Hematopoietic multipotent progenitor cell treated with erythropoietin and hydrocortisone succinate and interleukin-3 and kit ligand, for 15 days (in vitro differentiated cells): ENCODE data around the gene DMC1.

Experiments used
- DNase-seq: peaks from one replicate; pipeline ENCODE4 v3.0.0-alpha.2; 2015; ENCODE audit warnings: low spot score

The DMC1 gene

GRCh38 chr22:38566726-38567504 lies 3.1 kb downstream of the DMC1 start:
- no peak for DNase-seq

GRCh38 chr22:38565441-38565840 lies 4.5 kb downstream of the DMC1 start:
- no peak for DNase-seq

GRCh38 chr22:38564669-38565068 lies 5.3 kb downstream of the DMC1 start:
- no peak for DNase-seq

- no peak for DNase-seq
Measured at GRCh38 chr22:38554281-38554680, 15.7 kb downstream of the DMC1 start.

GRCh38 chr22:38549101-38549894 lies 20.7 kb downstream of the DMC1 start:
- no peak for DNase-seq

- no peak for DNase-seq
Measured at GRCh38 chr22:38540701-38541100, 29.3 kb downstream of the DMC1 start.

GRCh38 chr22:38531251-38531938 lies 38.6 kb downstream of the DMC1 start:
- no peak for DNase-seq

GRCh38 chr22:38524429-38524828 lies 45.6 kb downstream of the DMC1 start:
- no peak for DNase-seq

- no peak for DNase-seq
Measured at GRCh38 chr22:38523479-38523878, 46.5 kb downstream of the DMC1 start.

GRCh38 chr22:38523029-38523428 lies 47.0 kb downstream of the DMC1 start:
- DNase-seq = no peak

GRCh38 chr22:38519453-38520250 lies 50.3 kb downstream of the DMC1 start:
- no peak for DNase-seq

- DNase-seq = no peak
Measured at GRCh38 chr22:38518620-38519019, 51.4 kb downstream of the DMC1 start.

GRCh38 chr22:38513063-38513462 lies 56.9 kb downstream of the DMC1 start:
- DNase-seq = no peak

GRCh38 chr22:38510416-38510970 lies 59.5 kb downstream of the DMC1 start:
- no peak for DNase-seq

- peak; percentile 99 for DNase-seq
Measured at GRCh38 chr22:38506118-38506962, 63.6 kb downstream of the DMC1 start, which contains the start of gene DDX17. TSS of gene DDX17 (minus strand) at chr22:38506311.

GRCh38 chr22:38505541-38506117 lies 64.4 kb downstream of the DMC1 start:
- DNase-seq = peak; percentile 70

- DNase-seq = peak; percentile 50
Measured at GRCh38 chr22:38504731-38505540, 65.0 kb downstream of the DMC1 start.

GRCh38 chr22:38503021-38503420 lies 67.0 kb downstream of the DMC1 start:
- no peak for DNase-seq
